Measurements from ENCODE around the gene VOPP1. TPM values are rescaled to one million over a fixed set of nuclear protein-coding genes. Genes with fewer than 3 reads are reported as not detected.
"Not testable (repeated sequence)": the region's sequence is repeated elsewhere in the genome, so short reads cannot be mapped to it uniquely, and the experiment has no call there.

VOPP1 gene
- total RNA-seq, 2 donors from 2014 or later = 70.3 to 73.4 TPM

DNA sequence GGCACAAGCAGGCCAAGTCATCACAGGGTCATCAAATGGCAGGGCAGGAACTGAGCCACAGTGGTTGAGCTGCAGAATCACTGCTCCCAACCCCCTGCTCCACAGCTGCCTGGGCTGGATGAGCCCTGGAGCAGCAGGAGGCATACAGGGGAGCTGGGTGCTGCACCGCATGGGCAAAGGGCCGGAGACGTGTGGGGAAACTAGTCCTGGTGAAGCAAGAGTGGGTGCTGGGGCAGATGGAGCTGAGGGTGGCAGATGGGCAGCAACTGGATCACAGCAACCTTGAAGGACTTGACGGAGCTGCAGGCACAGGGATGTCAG is 16.0 kb upstream of the VOPP1 start:
- no peak overlapping the region for H3K9ac ChIP-seq (ENCODE audit: low read depth in 2 of 2, low read length in 2 of 2)
- no peaks in the 10 kb centered on the region for H3K9me3 ChIP-seq
- H3K36me3 ChIP-seq = no peaks in the 10 kb centered on the region
- TF ChIP-seq, protein P1, sequence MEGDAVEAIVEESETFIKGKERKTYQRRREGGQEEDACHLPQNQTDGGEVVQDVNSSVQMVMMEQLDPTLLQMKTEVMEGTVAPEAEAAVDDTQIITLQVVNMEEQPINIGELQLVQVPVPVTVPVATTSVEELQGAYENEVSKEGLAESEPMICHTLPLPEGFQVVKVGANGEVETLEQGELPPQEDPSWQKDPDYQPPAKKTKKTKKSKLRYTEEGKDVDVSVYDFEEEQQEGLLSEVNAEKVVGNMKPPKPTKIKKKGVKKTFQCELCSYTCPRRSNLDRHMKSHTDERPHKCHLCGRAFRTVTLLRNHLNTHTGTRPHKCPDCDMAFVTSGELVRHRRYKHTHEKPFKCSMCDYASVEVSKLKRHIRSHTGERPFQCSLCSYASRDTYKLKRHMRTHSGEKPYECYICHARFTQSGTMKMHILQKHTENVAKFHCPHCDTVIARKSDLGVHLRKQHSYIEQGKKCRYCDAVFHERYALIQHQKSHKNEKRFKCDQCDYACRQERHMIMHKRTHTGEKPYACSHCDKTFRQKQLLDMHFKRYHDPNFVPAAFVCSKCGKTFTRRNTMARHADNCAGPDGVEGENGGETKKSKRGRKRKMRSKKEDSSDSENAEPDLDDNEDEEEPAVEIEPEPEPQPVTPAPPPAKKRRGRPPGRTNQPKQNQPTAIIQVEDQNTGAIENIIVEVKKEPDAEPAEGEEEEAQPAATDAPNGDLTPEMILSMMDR (IDR thresholded peaks at IDR 0.05) = no peak
- no peak for DNase-seq
- H3K27me3 ChIP-seq = no peaks in the 10 kb centered on the region
- H3K4me1 ChIP-seq = no peaks in the 10 kb centered on the region
- H3K27ac ChIP-seq = no peak overlapping the region
- H3K4me3 ChIP-seq = no peak overlapping the region
- intact Hi-C loops (cut with DNase I) = no loop called here

DNA sequence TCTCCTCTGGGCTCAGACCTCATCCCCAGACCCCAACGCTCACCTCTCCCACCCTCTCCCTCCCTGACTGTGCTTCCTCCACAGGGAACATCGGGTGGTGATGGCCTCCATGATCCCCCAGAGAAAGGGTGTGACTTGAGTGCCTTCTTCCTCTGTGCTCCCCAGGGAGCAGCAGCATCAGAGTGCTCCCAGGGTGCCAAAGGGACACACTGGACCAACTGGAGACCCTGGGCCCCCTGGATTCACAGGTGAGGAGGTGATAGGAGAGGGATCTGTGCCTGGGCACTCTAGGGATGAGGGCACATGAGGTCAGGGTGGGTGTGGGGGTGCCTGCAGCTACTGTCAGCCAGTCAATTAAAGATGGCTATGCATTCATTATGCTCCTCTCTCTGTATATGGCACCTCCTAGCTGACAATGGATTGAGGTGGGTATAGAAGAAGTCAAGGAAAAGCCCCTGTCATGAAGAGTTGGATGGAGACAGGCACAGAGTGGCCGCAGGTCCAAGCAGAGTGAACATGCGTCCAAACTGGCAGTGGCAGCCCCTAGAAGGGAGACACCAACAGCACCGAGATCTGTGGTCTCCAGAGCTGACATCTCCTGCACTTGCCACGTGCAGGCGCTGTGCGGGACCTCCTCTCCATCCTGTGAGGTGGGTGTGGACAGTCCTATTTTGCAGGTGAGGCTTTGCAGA is 15.5 kb upstream of the VOPP1 start:
- Histone ChIP-seq H3K27ac (no peak overlapping the region), H3K27me3 (no peaks in the 10 kb centered on the region), H3K9ac (ENCODE audit: low read depth in 2 of 2, low read length in 2 of 2) (no peak overlapping the region), H3K4me3 (no peak overlapping the region), H3K9me3 (no peaks in the 10 kb centered on the region), H3K4me1 (no peaks in the 10 kb centered on the region), H3K36me3 (no peaks in the 10 kb centered on the region)
- DNase-seq = no peak
- intact Hi-C loops (cut with DNase I) = no loop called here
- TF ChIP-seq, protein P1 (IDR thresholded peaks at IDR 0.05) = no peak

DNA sequence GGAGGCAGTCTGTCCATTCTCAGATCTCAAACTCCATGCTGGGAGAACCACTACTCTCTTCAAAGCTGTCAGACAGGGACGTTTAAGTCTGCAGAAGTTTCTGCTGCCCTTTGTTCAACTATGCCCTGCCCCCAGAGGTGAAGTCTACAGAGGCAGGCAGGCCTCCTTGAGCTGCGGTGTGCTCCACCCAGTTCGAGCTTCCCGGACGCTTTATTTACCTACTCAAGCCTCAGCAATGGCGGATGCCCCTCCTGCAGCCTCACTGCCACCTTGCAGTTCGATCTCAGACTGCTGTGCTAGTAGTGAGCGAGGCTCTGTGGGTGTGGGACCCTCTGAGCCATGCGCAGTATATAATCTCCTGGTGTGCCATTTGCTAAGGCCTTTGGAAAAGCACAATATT is 10.4 kb upstream of the VOPP1 start:
- H3K4me1 ChIP-seq; H3K9ac ChIP-seq (ENCODE audit: low read depth in 2 of 2, low read length in 2 of 2); H3K36me3 ChIP-seq; DNase-seq; intact Hi-C loops (cut with DNase I); H3K27ac ChIP-seq; H3K4me3 ChIP-seq; H3K9me3 ChIP-seq; H3K27me3 ChIP-seq: not testable (repeated sequence)

DNA sequence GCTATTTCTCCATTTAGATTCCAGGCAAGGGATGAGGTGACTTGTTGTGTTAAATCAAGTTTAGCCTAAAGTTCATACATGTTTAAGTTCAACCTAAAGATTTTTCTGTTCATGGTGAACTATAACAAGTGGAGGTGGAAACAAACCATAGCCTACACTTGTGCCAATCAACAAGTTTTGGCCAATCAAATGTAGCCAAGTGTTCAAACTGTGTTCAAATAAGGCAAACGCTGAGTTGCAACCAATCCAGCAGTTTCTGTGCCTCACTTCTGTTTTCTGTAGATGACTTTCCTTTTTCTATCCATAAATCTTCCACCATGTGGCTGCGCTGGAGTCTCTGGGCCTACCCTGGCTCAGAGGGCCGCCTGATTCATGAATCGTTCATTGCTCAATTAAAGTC is 4.5 kb upstream of the VOPP1 start:
- no peaks in the 10 kb centered on the region for H3K27me3 ChIP-seq
- H3K4me3 ChIP-seq = no peak overlapping the region
- peaks cover 11% of the 10 kb centered on the region for H3K4me1 ChIP-seq
- no peak overlapping the region for H3K9ac ChIP-seq (ENCODE audit: low read depth in 2 of 2, low read length in 2 of 2)
- DNase-seq = no peak
- H3K9me3 ChIP-seq = no peaks in the 10 kb centered on the region
- no peak overlapping the region for H3K27ac ChIP-seq
- H3K36me3 ChIP-seq = no peaks in the 10 kb centered on the region
- TF ChIP-seq, protein P1 (IDR thresholded peaks at IDR 0.05) = no peak
- intact Hi-C loops (cut with DNase I) = no loop called here

DNA sequence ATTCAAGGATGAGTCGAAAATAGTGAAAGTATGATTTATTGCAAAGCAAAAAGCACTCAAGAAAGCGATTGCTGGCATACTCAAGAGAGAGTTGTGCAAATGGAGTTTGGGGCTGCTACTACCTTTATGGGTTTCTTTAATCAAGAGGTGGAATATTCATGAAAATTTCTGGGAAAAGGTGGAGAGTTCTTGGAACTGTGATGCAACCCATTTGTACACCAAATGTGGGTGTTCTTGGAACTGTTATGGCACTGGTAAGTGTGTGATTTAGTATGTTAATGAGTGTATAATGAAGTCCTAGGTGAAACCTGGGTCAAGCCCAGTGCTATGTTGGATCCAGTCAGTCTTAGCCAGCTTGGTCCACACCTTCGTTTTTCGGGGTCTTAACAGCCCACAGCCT is 3.4 kb upstream of the VOPP1 start:
- DNase-seq = no peak

DNA sequence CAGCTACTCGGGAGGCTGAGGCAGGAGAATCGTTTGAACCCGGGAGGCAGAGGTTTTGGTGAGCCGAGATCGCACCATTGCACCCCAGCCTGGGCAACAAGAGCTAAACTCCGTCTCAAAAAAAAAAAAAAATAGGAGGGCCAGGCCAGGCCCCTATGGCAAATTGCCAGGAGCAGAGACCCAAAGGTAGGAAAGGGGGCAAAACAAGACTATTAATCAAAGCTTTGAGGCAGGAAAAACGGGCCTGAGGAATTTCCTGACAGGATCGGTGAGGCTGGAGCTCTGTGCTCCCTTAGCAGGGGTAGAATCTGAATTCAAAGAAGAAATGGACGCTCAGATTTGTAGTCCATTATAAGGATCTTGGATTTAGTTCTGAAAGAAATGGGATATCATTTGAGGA is 2.8 kb upstream of the VOPP1 start:
- Histone ChIP-seq H3K27me3 (no peaks in the 10 kb centered on the region), H3K4me1 (peaks cover 11% of the 10 kb centered on the region), H3K9ac (ENCODE audit: low read depth in 2 of 2, low read length in 2 of 2) (no peak overlapping the region), H3K36me3 (no peaks in the 10 kb centered on the region), H3K4me3 (no peak overlapping the region), H3K27ac (no peak overlapping the region), H3K9me3 (no peaks in the 10 kb centered on the region)
- DNase-seq = no peak
- TF ChIP-seq, protein P1 (IDR thresholded peaks at IDR 0.05) = no peak
- intact Hi-C loops (cut with DNase I) = no loop called here

More for the DNA sequence above, 3.4 kb upstream of the VOPP1 start:
- Histone ChIP-seq H3K27me3 (no peaks in the 10 kb centered on the region), H3K4me1 (peaks cover 11% of the 10 kb centered on the region), H3K9me3 (no peaks in the 10 kb centered on the region), H3K9ac (ENCODE audit: low read depth in 2 of 2, low read length in 2 of 2) (no peak overlapping the region), H3K27ac (no peak overlapping the region), H3K36me3 (no peaks in the 10 kb centered on the region), H3K4me3 (no peak overlapping the region)
- TF ChIP-seq, protein P1 (IDR thresholded peaks at IDR 0.05) = no peak
- intact Hi-C loops (cut with DNase I) = no loop called here
